Thoracic aorta (tissue), 2 donors: Measurements from ENCODE around the gene LDLRAD4. TPM values are rescaled to one million over a fixed set of nuclear protein-coding genes. Genes with fewer than 3 reads are reported as not detected.

Experiments
- ATAC-seq: fragments of 150-250 bp; one replicate; pipeline ENCODE4 v1.8.0; 2017; ENCODE audit warnings: low read depth; ENCODE audit not compliant: insufficient number of reproducible peaks, low FRiP score
- DNase-seq: peaks from one replicate; pipeline ENCODE4 v3.0.0-alpha.2; 2020; ENCODE audit warnings: low spot score
- H3K27ac ChIP-seq, 2 donors: fragments of 200-600 bp; sonication (generic); 1 replicate in 1 of 2; 2 replicates in 1 of 2; pipeline ENCODE4 v1.5.1; 2016; ENCODE audit warnings: mild to moderate bottlenecking in 2 of 2, moderate library complexity in 2 of 2
- H3K27me3 ChIP-seq: fragments of 200-600 bp; sonication (generic); replicated peaks from 2 replicates; pipeline ENCODE4 v1.6.0; 2016; ENCODE audit warnings: mild to moderate bottlenecking; ENCODE audit not compliant: insufficient read depth
- H3K36me3 ChIP-seq: fragments of 200-600 bp; sonication (generic); one replicate; pipeline ENCODE4 v1.5.1; 2016
- H3K4me1 ChIP-seq, 2 donors: fragments of 200-600 bp; sonication (generic); 1 replicate in 1 of 2; 2 replicates in 1 of 2; pipeline versions ENCODE4 v1.5.1 to v1.6.0; 2016; ENCODE audit warnings: low read depth in 2 of 2, mild to moderate bottlenecking in 1 of 2; ENCODE audit not compliant: control insufficient read depth in 1 of 2
- H3K4me3 ChIP-seq: fragments of 200-600 bp; sonication (generic); 2 replicates; pipeline ENCODE4 v1.5.1; 2016; ENCODE audit warnings: mild to moderate bottlenecking
- H3K9me3 ChIP-seq: fragments of 200-600 bp; sonication (generic); 2 replicates; pipeline ENCODE4 v1.5.1; 2016
- CTCF ChIP-seq: fragments of 200-600 bp; sonication (generic); IDR thresholded peaks from one replicate; pipeline ENCODE4 v1.5.1; 2019; ENCODE audit warnings: antibody characterized with exemption
- total RNA-seq, 2 donors: library from RNA; depleted of rRNA; stranded (reverse); fragments of >200 nt; gene quantifications; one replicate each; pipeline versions ENCODE4 v1.1.0 to v1.2.3, GENCODE V29; 2016

The LDLRAD4 gene
- total RNA-seq, 2 donors from 2014 or later: 98.4 to 135 TPM

GRCh38 chr18:13272416-13272815, 53.9 kb downstream of the LDLRAD4 start:
- no peak overlapping the region for H3K4me3 ChIP-seq
- no peak overlapping the region for H3K27ac ChIP-seq
- no peaks in the 10 kb centered on the region for H3K9me3 ChIP-seq
- no peaks in the 10 kb centered on the region for H3K36me3 ChIP-seq
- TF ChIP-seq CTCF: no peak
- DNase-seq (no peak), ATAC-seq (no peak)
- no peaks in the 10 kb centered on the region for H3K27me3 ChIP-seq
- peaks cover 51 to 89% of the 10 kb centered on the region in 2 donors for H3K4me1 ChIP-seq

- no peaks in the 10 kb centered on the region for H3K27me3 ChIP-seq
- H3K4me3 ChIP-seq: no peak overlapping the region
- ATAC-seq (no peak), DNase-seq (no peak)
- peak overlapping the region in 1 of 2 donors; percentile 25 for H3K27ac ChIP-seq
- no peak for TF ChIP-seq CTCF
- H3K9me3 ChIP-seq: no peaks in the 10 kb centered on the region
- H3K36me3 ChIP-seq: peaks cover 2% of the 10 kb centered on the region
- peaks cover 39 to 77% of the 10 kb centered on the region in 2 donors for H3K4me1 ChIP-seq
Measured at GRCh38 chr18:13273800-13274199, 55.2 kb downstream of the LDLRAD4 start.

GRCh38 chr18:13275075-13275474, 56.5 kb downstream of the LDLRAD4 start:
- Histone ChIP-seq H3K4me3 (no peak overlapping the region), H3K27me3 (no peaks in the 10 kb centered on the region), H3K9me3 (no peaks in the 10 kb centered on the region), H3K27ac (no peak overlapping the region), H3K36me3 (peaks cover 10% of the 10 kb centered on the region), H3K4me1 (peaks cover 27 to 64% of the 10 kb centered on the region in 2 donors)
- no peak for DNase-seq
- no peak for TF ChIP-seq CTCF
- ATAC-seq: no peak

- H3K4me1 ChIP-seq: peaks cover 24 to 52% of the 10 kb centered on the region in 2 donors
Measured at GRCh38 chr18:13276530-13277520, 58.3 kb downstream of the LDLRAD4 start.

More at GRCh38 chr18:13276530-13277520, 58.3 kb downstream of the LDLRAD4 start:
- ATAC-seq: no peak
- TF ChIP-seq CTCF: no peak
- Histone ChIP-seq H3K4me3 (peak overlapping the region; percentile 16), H3K36me3 (peaks cover 10% of the 10 kb centered on the region), H3K27ac (peak overlapping the region; percentile 34 to 36), H3K27me3 (no peaks in the 10 kb centered on the region), H3K9me3 (no peaks in the 10 kb centered on the region)
- no peak for DNase-seq
